GM12864 (cell line): ENCODE results near the gene CDK5RAP2.

Experiments
- DNase-seq: peaks from one replicate; pipeline ENCODE4 v3.0.0-alpha.2; 2011; ENCODE audit warnings: low read depth
- H3K4me3 ChIP-seq: 2 replicates; pipeline ENCODE4 v1.5.1; 2011; ENCODE audit warnings: mild to moderate bottlenecking, low read depth, low read length, control low read depth
- TF ChIP-seq, protein P1 (sequence below): IDR thresholded peaks from 2 replicates; pipeline ENCODE4 v1.5.1; 2011; ENCODE audit warnings: low read depth, mild to moderate bottlenecking, moderate library complexity, low read length, control low read depth, inconsistent platforms; ENCODE audit errors: missing control alignments

CDK5RAP2 gene

DNA sequence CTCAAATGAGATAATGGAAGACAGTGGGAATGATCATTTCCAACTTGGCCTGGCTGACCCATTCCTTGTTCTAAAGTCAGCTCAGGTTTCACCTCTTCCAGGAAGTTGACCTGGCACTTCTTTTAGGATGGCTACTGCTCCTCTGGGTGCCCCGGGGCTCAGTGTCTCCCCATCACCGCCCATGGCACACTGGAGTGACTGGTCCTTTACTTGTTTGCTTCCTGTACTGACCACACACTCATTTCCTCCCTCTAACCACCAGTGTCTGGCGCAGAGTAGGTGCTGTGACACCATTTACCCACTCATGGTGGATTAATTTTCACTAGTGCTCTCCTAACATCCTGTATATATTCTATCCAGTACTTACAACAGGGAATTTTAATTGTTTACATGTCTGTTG lies 183.5 kb downstream of the CDK5RAP2 start:
- DNase-seq = no peak
- TF ChIP-seq, protein P1, sequence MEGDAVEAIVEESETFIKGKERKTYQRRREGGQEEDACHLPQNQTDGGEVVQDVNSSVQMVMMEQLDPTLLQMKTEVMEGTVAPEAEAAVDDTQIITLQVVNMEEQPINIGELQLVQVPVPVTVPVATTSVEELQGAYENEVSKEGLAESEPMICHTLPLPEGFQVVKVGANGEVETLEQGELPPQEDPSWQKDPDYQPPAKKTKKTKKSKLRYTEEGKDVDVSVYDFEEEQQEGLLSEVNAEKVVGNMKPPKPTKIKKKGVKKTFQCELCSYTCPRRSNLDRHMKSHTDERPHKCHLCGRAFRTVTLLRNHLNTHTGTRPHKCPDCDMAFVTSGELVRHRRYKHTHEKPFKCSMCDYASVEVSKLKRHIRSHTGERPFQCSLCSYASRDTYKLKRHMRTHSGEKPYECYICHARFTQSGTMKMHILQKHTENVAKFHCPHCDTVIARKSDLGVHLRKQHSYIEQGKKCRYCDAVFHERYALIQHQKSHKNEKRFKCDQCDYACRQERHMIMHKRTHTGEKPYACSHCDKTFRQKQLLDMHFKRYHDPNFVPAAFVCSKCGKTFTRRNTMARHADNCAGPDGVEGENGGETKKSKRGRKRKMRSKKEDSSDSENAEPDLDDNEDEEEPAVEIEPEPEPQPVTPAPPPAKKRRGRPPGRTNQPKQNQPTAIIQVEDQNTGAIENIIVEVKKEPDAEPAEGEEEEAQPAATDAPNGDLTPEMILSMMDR = no peak
- no peak overlapping the region for H3K4me3 ChIP-seq

GRCh38 chr9:120395376-120395775 lies 184.6 kb downstream of the CDK5RAP2 start:
- no peak for DNase-seq
- H3K4me3 ChIP-seq = no peak overlapping the region
- TF ChIP-seq, protein P1 = no peak

- TF ChIP-seq, protein P1 = no peak
These were observed 185.8 kb downstream of the CDK5RAP2 start for GRCh38 chr9:120394058-120394669.

GRCh38 chr9:120393386-120394057 lies 186.4 kb downstream of the CDK5RAP2 start:
- no peak overlapping the region for H3K4me3 ChIP-seq
- TF ChIP-seq, protein P1 = no peak

More at GRCh38 chr9:120394058-120394669, 185.8 kb downstream of the CDK5RAP2 start:
- no peak for DNase-seq
- no peak overlapping the region for H3K4me3 ChIP-seq

GRCh38 chr9:120392711-120393110 lies 187.3 kb downstream of the CDK5RAP2 start:
- TF ChIP-seq, protein P1 = no peak
- DNase-seq = no peak
- H3K4me3 ChIP-seq = no peak overlapping the region

More at GRCh38 chr9:120393386-120394057, 186.4 kb downstream of the CDK5RAP2 start:
- DNase-seq = no peak

DNA sequence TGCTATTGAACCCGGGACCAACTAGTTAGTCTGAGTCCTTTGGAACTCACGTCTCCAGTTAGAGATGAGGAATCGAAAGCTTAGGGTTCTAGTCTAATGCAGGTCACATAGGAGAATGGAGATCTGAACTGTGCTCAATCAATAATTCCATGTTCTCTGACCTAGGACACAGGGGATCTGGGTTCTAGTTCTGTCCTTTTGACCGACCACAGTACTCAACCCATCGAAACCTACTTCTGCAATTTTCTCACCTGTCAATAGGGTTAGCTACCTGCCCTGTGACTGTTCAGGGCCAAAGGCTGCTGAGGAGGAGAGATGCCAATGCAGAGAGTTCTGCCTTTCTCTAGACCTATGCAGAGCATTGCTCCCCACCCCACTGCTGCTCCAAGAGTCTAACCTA lies 187.7 kb downstream of the CDK5RAP2 start:
- DNase-seq = no peak
- H3K4me3 ChIP-seq = no peak overlapping the region
- TF ChIP-seq, protein P1 = no peak
